Chondrocyte (in vitro differentiated cells): ENCODE data around the gene FLNB. TPM values are rescaled to one million over a fixed set of nuclear protein-coding genes. Genes with fewer than 3 reads are reported as not detected.

Experiments used
- DNase-seq: peaks from one replicate; pipeline ENCODE4 v3.0.0; 2021; ENCODE audit warnings: mixed read lengths, low spot score
- H3K27ac Mint-ChIP-seq: one replicate; pipeline ENCODE4 v1.8.0; 2021; ENCODE audit warnings: mild to moderate bottlenecking, moderate library complexity, mixed read lengths; ENCODE audit not compliant: unreplicated experiment
- H3K27me3 Mint-ChIP-seq: 2 replicates; pipeline ENCODE4 v1.8.0; 2021; ENCODE audit warnings: low read depth, mixed read lengths
- H3K36me3 Mint-ChIP-seq: 2 replicates; pipeline ENCODE4 v1.8.0; 2021; ENCODE audit warnings: low read depth, mixed read lengths
- H3K4me1 Mint-ChIP-seq: 2 replicates; pipeline ENCODE4 v1.8.0; 2021; ENCODE audit warnings: low read depth, mild to moderate bottlenecking, mixed read lengths
- H3K4me3 Mint-ChIP-seq: one replicate; pipeline ENCODE4 v1.8.0; 2021; ENCODE audit warnings: mild to moderate bottlenecking, moderate library complexity, mixed read lengths; ENCODE audit not compliant: unreplicated experiment
- H3K9me3 Mint-ChIP-seq: 2 replicates; pipeline ENCODE4 v1.8.0; 2021; ENCODE audit warnings: low read depth, mixed read lengths
- CTCF ChIP-seq: fragments of 200-600 bp; sonication (generic); IDR thresholded peaks from 2 replicates; pipeline ENCODE4 v1.5.0; 2021; ENCODE audit warnings: antibody characterized with exemption, mild to moderate bottlenecking, moderate library complexity
- total RNA-seq: library from RNA; stranded (reverse); gene quantifications from 3 replicates; pipeline ENCODE4 v1.2.1, GENCODE V29; 2021

Gene FLNB
- total RNA-seq, 1 donor from 2014 or later, result 70.2 TPM

- TF ChIP-seq CTCF, result no peak
- DNase-seq, result no peak
- Mint-ChIP-seq H3K4me1 (peaks cover 42% of the 10 kb centered on the region), H3K36me3 (no peaks in the 10 kb centered on the region), H3K27me3 (no peaks in the 10 kb centered on the region), H3K27ac (no peak overlapping the region), H3K4me3 (no peak overlapping the region), H3K9me3 (no peaks in the 10 kb centered on the region)
These were observed 19.6 kb downstream of the FLNB start for GRCh38 chr3:58027704-58028317.

GRCh38 chr3:58028902-58029301 is 20.7 kb downstream of the FLNB start:
- H3K27ac Mint-ChIP-seq, result no peak overlapping the region
- H3K27me3 Mint-ChIP-seq, result no peaks in the 10 kb centered on the region
- TF ChIP-seq CTCF, result no peak
- peaks cover 40% of the 10 kb centered on the region for H3K4me1 Mint-ChIP-seq
- H3K4me3 Mint-ChIP-seq, result no peak overlapping the region
- no peaks in the 10 kb centered on the region for H3K9me3 Mint-ChIP-seq
- no peaks in the 10 kb centered on the region for H3K36me3 Mint-ChIP-seq
- DNase-seq, result no peak

- Mint-ChIP-seq H3K27me3 (no peaks in the 10 kb centered on the region), H3K4me1 (peaks cover 37% of the 10 kb centered on the region), H3K9me3 (no peaks in the 10 kb centered on the region), H3K4me3 (no peak overlapping the region), H3K36me3 (no peaks in the 10 kb centered on the region), H3K27ac (no peak overlapping the region)
- no peak for TF ChIP-seq CTCF
- DNase-seq, result no peak
These were observed 21.8 kb downstream of the FLNB start for GRCh38 chr3:58029842-58030584.

- no peak overlapping the region for H3K4me3 Mint-ChIP-seq
- TF ChIP-seq CTCF, result no peak
- H3K27me3 Mint-ChIP-seq, result no peaks in the 10 kb centered on the region
- no peaks in the 10 kb centered on the region for H3K36me3 Mint-ChIP-seq
- H3K4me1 Mint-ChIP-seq, result peaks cover 21% of the 10 kb centered on the region
- no peaks in the 10 kb centered on the region for H3K9me3 Mint-ChIP-seq
- H3K27ac Mint-ChIP-seq, result peak overlapping the region; percentile 36
- no peak for DNase-seq
These were observed 24.0 kb downstream of the FLNB start for GRCh38 chr3:58032186-58032585.

GRCh38 chr3:58034738-58035523 is 26.7 kb downstream of the FLNB start:
- no peak for DNase-seq
- H3K36me3 Mint-ChIP-seq, result no peaks in the 10 kb centered on the region
- H3K4me3 Mint-ChIP-seq, result no peak overlapping the region
- peaks cover 23% of the 10 kb centered on the region for H3K4me1 Mint-ChIP-seq
- TF ChIP-seq CTCF, result no peak
- H3K27ac Mint-ChIP-seq, result no peak overlapping the region
- H3K9me3 Mint-ChIP-seq, result no peaks in the 10 kb centered on the region
- H3K27me3 Mint-ChIP-seq, result no peaks in the 10 kb centered on the region
